ENCODE data around the gene ABHD11.
A peak's percentile ranks its signal among the peaks of the same experiment; 100 is the strongest.
"Not testable (repeated sequence)": the region's sequence is repeated elsewhere in the genome, so short reads cannot be mapped to it uniquely, and the experiment has no call there.

ABHD11 gene

DNA sequence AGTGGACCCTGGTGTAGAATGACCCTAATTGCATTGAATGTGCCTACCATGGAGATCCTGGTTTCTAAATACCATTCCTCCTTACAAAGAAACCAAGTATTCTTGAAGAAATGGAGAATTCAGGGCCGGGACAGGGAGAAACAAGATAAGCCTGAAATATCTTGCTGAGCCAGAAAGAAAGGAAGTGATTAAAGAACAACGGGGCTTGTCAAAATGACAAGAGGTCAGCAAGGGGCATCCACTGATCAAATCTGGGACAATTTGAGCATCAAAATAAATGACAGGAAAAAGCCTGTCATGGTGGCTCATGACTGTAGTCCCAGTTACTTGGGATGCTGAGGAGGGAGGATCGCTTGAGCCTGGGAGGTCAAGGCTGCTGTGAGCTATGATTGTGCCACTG, 8.1 kb downstream of the ABHD11 start:
- H3K9me3 ChIP-seq (ENCODE audit: control insufficient read depth, insufficient read depth, low read length): no peaks in the 10 kb centered on the region

DNA sequence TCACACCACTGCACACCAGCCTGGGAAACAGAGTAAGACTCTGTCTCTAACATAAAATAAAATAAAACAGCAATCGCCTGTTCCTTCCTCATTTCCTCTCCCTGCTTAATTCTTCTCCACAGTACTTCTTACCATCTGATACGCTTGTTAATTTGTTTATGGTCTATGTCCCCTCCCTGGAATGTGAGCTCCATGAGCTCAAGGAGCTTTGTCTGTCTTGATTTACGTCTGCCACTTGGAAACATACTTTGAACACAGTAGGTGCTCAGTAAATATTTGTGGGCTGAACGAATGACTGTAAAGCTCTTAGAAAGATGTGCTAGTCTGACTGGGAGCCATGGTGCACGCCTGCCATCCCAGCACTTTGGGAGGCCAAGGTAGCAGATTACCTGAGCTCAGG, 10.1 kb downstream of the ABHD11 start:
- no peaks in the 10 kb centered on the region for H3K27me3 ChIP-seq (ENCODE audit: control insufficient read depth, insufficient read depth, low read length)
- no peak overlapping the region for H3K9ac ChIP-seq (ENCODE audit: low read depth, low read length)
- H3K9me3 ChIP-seq (ENCODE audit: control insufficient read depth, insufficient read depth, low read length): no peaks in the 10 kb centered on the region
- no peaks in the 10 kb centered on the region for H3K36me3 ChIP-seq (ENCODE audit: control insufficient read depth, insufficient read depth, low read length)
- H3K27ac ChIP-seq (ENCODE audit: low read depth, low read length): no peak overlapping the region
- no peak overlapping the region for H3K4me3 ChIP-seq (ENCODE audit: low read depth, low read length)
- no peaks in the 10 kb centered on the region; the same call in 1 of the 2 replicates for H3K4me1 ChIP-seq (ENCODE audit: control insufficient read depth, insufficient read depth, low read length)

More for the DNA sequence above, 8.1 kb downstream of the ABHD11 start:
- H3K9ac ChIP-seq (ENCODE audit: low read depth, low read length): no peak overlapping the region
- no peak overlapping the region for H3K4me3 ChIP-seq (ENCODE audit: low read depth, low read length)
- H3K4me1 ChIP-seq (ENCODE audit: control insufficient read depth, insufficient read depth, low read length): peaks cover 4% of the 10 kb centered on the region
- H3K27me3 ChIP-seq (ENCODE audit: control insufficient read depth, insufficient read depth, low read length): no peaks in the 10 kb centered on the region
- 0 out of 2 replicates have a peak, but pooled peaks cover under 1% of the 10 kb centered on the region for H3K36me3 ChIP-seq (ENCODE audit: control insufficient read depth, insufficient read depth, low read length)
- no peak overlapping the region for H3K27ac ChIP-seq (ENCODE audit: low read depth, low read length)

DNA sequence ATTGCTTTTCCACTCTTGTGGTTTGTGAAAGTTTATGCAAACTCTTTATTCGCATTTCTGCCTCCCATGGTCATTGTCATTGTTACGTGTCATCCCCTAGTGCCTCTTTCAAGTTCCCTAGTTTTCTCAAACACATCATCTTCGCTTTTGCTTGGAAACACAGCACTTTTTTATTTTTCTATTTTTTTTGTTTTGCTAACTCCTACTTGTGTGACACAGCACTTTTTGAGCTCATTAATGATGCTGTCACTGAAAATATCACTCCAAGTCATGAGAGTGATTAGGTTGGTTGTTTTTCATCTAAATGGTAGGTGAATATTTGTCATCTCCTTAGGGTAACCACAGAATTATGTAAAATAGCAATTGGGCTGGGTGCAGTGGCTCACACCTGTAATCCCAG, 10.7 kb downstream of the ABHD11 start:
- Histone ChIP-seq H3K9ac (ENCODE audit: low read depth, low read length) (no peak overlapping the region), H3K27ac (ENCODE audit: low read depth, low read length) (no peak overlapping the region), H3K9me3 (ENCODE audit: control insufficient read depth, insufficient read depth, low read length) (no peaks in the 10 kb centered on the region), H3K4me3 (ENCODE audit: low read depth, low read length) (no peak overlapping the region), H3K36me3 (ENCODE audit: control insufficient read depth, insufficient read depth, low read length) (no peaks in the 10 kb centered on the region), H3K27me3 (ENCODE audit: control insufficient read depth, insufficient read depth, low read length) (no peaks in the 10 kb centered on the region), H3K4me1 (ENCODE audit: control insufficient read depth, insufficient read depth, low read length) (no peaks in the 10 kb centered on the region; the same call in 1 of the 2 replicates)

DNA sequence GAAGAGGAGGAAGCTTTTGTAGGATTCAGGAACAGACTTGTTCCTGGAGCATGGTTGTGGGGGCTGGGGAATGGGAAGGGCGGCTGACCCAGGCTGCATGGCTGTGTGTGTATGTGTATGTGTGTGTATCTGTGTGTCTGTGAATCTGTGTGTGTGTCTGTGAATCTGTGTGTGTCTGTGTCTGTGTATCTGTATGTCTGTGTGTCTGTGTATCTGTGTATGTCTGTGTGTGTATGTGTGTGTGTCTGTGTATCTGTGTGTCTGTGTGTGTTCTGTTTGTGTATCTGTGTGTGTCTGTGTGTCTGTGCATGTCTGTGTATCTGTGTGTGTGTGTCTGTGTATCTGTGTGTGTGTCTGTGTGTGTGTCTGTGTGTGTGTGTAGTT, 12.5 kb downstream of the ABHD11 start:
- Histone ChIP-seq H3K27ac (ENCODE audit: low read depth, low read length) (no peak overlapping the region), H3K36me3 (ENCODE audit: control insufficient read depth, insufficient read depth, low read length) (no peaks in the 10 kb centered on the region), H3K4me1 (ENCODE audit: control insufficient read depth, insufficient read depth, low read length) (no peaks in the 10 kb centered on the region; the same call in 1 of the 2 replicates), H3K27me3 (ENCODE audit: control insufficient read depth, insufficient read depth, low read length) (no peaks in the 10 kb centered on the region), H3K9me3 (ENCODE audit: control insufficient read depth, insufficient read depth, low read length) (no peaks in the 10 kb centered on the region), H3K9ac (ENCODE audit: low read depth, low read length) (no peak overlapping the region), H3K4me3 (ENCODE audit: low read depth, low read length) (no peak overlapping the region)

DNA sequence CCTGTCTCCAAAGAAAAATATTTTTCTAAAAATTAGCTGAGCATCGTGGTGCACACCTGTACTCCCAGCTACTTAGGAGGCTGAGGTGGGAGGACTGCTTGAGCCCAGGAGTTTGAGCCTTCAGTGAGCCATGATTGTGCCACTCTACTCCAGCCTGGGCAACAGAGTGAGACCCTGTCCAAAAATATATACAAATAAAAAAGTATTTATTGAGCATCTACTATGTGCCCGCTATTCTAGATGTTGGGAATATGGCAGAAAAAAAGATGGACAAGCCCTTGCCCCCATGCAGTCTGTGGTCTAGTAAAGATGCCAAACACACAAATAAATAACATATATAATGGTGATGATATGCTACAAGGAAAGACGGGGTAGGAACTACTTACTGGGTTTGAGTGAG, 14.8 kb downstream of the ABHD11 start:
- H3K9ac ChIP-seq (ENCODE audit: low read depth, low read length): no peak overlapping the region
- no peaks in the 10 kb centered on the region for H3K9me3 ChIP-seq (ENCODE audit: control insufficient read depth, insufficient read depth, low read length)
- H3K27ac ChIP-seq (ENCODE audit: low read depth, low read length): no peak overlapping the region
- H3K4me1 ChIP-seq (ENCODE audit: control insufficient read depth, insufficient read depth, low read length): no peaks in the 10 kb centered on the region; the same call in 1 of the 2 replicates
- H3K36me3 ChIP-seq (ENCODE audit: control insufficient read depth, insufficient read depth, low read length): no peaks in the 10 kb centered on the region
- no peak overlapping the region for H3K4me3 ChIP-seq (ENCODE audit: low read depth, low read length)
- peaks cover 11% of the 10 kb centered on the region; the same call in 1 of the 2 replicates for H3K27me3 ChIP-seq (ENCODE audit: control insufficient read depth, insufficient read depth, low read length)

DNA sequence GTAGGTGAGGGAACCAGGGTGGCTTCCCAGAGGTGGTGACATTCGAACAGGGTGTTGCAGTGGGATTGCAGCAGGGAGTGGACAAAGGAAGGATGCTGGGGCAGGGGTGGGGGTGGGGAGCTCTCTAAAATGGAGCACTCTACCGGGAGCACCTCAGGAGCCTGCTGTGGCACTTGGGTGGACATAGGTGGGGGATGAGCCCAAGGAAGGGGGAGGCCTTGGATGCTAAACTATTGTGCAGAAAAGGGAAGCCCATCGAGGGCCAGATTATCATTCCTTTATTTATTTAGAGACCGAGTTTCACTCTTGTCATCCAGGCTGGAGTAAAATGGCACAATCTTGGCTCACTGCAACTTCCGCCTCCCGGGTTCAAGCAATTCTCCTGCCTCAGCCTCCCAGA, 15.8 kb downstream of the ABHD11 start:
- Histone ChIP-seq H3K27ac (ENCODE audit: low read depth, low read length) (no peak overlapping the region), H3K36me3 (ENCODE audit: control insufficient read depth, insufficient read depth, low read length) (no peaks in the 10 kb centered on the region), H3K27me3 (ENCODE audit: control insufficient read depth, insufficient read depth, low read length) (peaks cover 17% of the 10 kb centered on the region; the same call in 1 of the 2 replicates), H3K9ac (ENCODE audit: low read depth, low read length) (no peak overlapping the region), H3K4me1 (ENCODE audit: control insufficient read depth, insufficient read depth, low read length) (no peaks in the 10 kb centered on the region), H3K9me3 (ENCODE audit: control insufficient read depth, insufficient read depth, low read length) (no peaks in the 10 kb centered on the region), H3K4me3 (ENCODE audit: low read depth, low read length) (no peak overlapping the region)

DNA sequence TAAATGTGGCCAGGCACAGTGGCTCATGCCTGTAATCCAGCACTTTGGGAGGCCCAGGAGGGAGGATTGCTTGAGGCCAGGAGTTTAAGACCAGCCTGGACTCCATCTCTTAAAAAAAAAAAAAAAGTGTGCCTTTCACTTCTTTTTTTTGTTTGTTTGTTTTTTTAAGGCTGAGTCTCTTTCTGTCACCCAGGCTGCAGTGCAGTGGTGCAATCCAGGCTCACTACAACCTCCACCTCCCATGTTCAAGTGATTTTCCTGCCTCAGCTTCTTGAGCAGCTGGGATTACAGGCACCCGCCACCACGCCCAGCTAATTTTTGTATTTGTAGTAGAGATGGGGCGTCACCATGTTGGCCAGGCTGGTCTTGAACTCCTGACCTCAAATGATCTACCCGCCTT, 16.4 kb downstream of the ABHD11 start:
- H3K27ac ChIP-seq (ENCODE audit: low read depth, low read length); H3K36me3 ChIP-seq (ENCODE audit: control insufficient read depth, insufficient read depth, low read length); H3K4me1 ChIP-seq (ENCODE audit: control insufficient read depth, insufficient read depth, low read length); H3K4me3 ChIP-seq (ENCODE audit: low read depth, low read length); H3K9me3 ChIP-seq (ENCODE audit: control insufficient read depth, insufficient read depth, low read length); H3K9ac ChIP-seq (ENCODE audit: low read depth, low read length): not testable (repeated sequence)
- peaks cover 17% of the 10 kb centered on the region; the same call in 1 of the 2 replicates for H3K27me3 ChIP-seq (ENCODE audit: control insufficient read depth, insufficient read depth, low read length)

DNA sequence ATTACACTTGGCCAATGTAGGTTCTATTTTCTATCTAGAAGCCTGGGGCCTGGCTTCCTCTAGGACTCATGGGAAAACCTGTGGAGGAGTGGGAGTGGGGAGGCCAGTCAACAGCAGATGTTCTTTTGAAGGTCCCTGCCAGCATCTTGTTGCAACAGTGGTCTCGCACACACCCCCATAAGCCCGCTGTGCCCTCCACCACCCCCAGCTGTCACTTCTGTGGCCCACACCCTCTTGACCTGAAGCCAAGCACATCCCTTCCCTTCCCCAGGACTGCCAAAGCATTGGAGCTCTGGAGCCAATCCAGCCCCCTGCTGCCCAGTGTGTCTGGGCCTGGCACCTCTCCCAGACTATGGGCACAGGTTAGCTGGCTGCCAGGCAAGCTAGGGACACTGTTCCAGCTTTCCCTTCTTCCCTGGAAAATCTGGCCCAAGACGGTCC, 17.2 kb downstream of the ABHD11 start:
- Histone ChIP-seq H3K9ac (ENCODE audit: low read depth, low read length) (no peak overlapping the region), H3K27me3 (ENCODE audit: control insufficient read depth, insufficient read depth, low read length) (peaks cover 17% of the 10 kb centered on the region; the same call in 1 of the 2 replicates), H3K36me3 (ENCODE audit: control insufficient read depth, insufficient read depth, low read length) (no peaks in the 10 kb centered on the region), H3K4me1 (ENCODE audit: control insufficient read depth, insufficient read depth, low read length) (no peaks in the 10 kb centered on the region), H3K4me3 (ENCODE audit: low read depth, low read length) (no peak overlapping the region), H3K27ac (ENCODE audit: low read depth, low read length) (no peak overlapping the region), H3K9me3 (ENCODE audit: control insufficient read depth, insufficient read depth, low read length) (no peaks in the 10 kb centered on the region)

DNA sequence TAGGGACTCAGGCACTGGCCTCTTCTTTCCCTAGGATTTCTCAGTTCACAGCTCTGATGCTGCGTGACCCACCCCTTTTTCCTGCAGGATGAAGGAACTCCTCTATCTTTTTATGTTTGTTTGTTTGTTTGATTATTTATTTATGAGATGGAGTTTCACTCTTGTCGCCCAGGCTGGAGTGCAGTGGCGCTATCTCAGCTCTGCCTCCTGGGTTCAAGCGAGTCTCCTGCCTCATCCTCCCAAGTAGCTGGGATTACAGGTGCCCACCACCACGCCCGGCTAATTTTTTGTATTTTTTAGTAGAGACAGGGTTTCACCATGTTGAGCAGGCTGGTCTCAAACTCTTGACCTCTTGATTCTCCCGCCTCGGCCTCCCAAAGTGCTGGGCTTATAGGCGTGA, 18.2 kb downstream of the ABHD11 start:
- H3K4me1 ChIP-seq (ENCODE audit: control insufficient read depth, insufficient read depth, low read length); H3K9ac ChIP-seq (ENCODE audit: low read depth, low read length); H3K9me3 ChIP-seq (ENCODE audit: control insufficient read depth, insufficient read depth, low read length); H3K27ac ChIP-seq (ENCODE audit: low read depth, low read length); H3K36me3 ChIP-seq (ENCODE audit: control insufficient read depth, insufficient read depth, low read length); H3K4me3 ChIP-seq (ENCODE audit: low read depth, low read length): not testable (repeated sequence)
- H3K27me3 ChIP-seq (ENCODE audit: control insufficient read depth, insufficient read depth, low read length): peaks cover 17% of the 10 kb centered on the region; the same call in 1 of the 2 replicates

DNA sequence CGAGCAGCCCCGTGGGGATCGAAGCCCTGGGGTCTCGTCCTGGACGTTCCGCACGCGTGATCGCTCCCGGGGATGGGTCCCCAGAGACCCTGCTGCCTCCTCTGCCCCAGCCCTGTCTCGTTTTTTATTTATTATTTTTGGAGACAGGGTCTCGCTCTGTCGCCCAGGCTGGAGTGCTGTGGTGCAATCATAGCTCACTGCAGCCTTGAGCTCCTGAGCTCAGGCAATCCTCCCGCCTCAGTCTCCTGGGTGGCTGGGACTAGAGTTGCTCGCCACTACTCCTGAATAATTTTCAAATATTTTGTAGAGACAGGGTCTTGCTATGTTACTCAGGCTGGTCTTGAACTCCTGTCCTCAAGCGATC, 18.8 kb downstream of the ABHD11 start:
- no peak overlapping the region for H3K9ac ChIP-seq (ENCODE audit: low read depth, low read length)

DNA sequence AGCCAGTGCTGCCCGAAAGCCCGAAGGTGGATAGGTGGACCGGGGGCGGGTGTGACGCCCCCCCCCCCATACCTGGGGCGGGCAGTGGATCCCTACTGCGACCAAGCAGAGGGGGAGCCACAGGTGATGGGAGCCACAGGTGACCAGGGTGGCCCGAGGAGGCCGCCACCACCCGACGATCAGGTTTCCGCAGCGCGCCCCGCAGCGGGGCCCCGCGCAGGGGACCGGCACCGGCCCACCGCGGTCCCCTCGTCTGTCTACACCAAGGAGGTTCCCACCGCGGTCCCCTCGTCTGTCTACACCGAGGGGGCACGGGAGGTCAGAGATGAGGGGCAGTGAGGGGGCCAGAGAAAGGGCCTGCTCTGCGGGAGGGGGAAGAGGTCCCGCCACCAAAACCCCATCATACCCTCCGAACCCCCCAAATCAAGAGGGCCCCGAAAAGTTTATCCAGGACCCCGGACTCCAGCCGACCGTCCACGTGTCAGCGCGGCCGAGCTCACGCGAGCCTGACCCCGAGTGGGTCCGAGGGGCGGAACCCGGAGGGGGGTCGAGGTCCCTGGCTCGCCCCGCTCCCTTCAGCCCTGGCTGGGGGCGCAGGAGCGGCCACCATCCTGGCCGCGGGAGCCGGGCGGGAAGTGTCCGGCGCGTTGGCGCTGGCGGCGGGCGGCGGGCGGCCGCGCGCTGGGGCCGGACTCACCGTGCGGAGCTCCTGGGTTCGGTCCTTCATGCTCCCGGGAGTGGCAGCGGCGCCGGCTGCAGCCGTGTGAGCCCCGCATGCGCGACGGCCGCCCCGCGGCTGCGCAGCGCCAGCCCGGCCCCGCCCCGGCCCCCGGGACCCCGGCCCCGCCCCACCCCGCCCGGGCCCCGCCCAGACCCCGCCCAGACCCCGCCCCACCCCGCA, 19.4 kb downstream of the ABHD11 start, which contains the start of gene STX1A:
STX1A (minus strand) TSS at position 765 of the 901 bp plus-strand sequence; CDS start at position 727, 38 bp downstream.
- peaks cover 17% of the 10 kb centered on the region; the same call in 1 of the 2 replicates for H3K27me3 ChIP-seq (ENCODE audit: control insufficient read depth, insufficient read depth, low read length)
- H3K36me3 ChIP-seq (ENCODE audit: control insufficient read depth, insufficient read depth, low read length): no peaks in the 10 kb centered on the region
- H3K4me1 ChIP-seq (ENCODE audit: control insufficient read depth, insufficient read depth, low read length): no peaks in the 10 kb centered on the region
- H3K27ac ChIP-seq (ENCODE audit: low read depth, low read length): no peak within 1 kb of the TSS
- H3K9ac ChIP-seq (ENCODE audit: low read depth, low read length): no peak within 1 kb of the TSS
- no peaks in the 10 kb centered on the region for H3K9me3 ChIP-seq (ENCODE audit: control insufficient read depth, insufficient read depth, low read length)
- H3K4me3 ChIP-seq (ENCODE audit: low read depth, low read length): peak within 1 kb of the TSS; percentile 76

More for the DNA sequence above, 18.8 kb downstream of the ABHD11 start:
- Histone ChIP-seq H3K4me1 (ENCODE audit: control insufficient read depth, insufficient read depth, low read length) (no peaks in the 10 kb centered on the region), H3K36me3 (ENCODE audit: control insufficient read depth, insufficient read depth, low read length) (no peaks in the 10 kb centered on the region), H3K9me3 (ENCODE audit: control insufficient read depth, insufficient read depth, low read length) (no peaks in the 10 kb centered on the region), H3K27me3 (ENCODE audit: control insufficient read depth, insufficient read depth, low read length) (peaks cover 17% of the 10 kb centered on the region; the same call in 1 of the 2 replicates), H3K4me3 (ENCODE audit: low read depth, low read length) (peak overlapping the region; percentile 53), H3K27ac (ENCODE audit: low read depth, low read length) (no peak overlapping the region)

Data from HUES48 (cell line).